Mammary epithelial cell (primary cell): ENCODE measurements around the gene EPB41L2.

Experiments used
- EZH2 ChIP-seq: IDR thresholded peaks from 2 replicates; pipeline ENCODE4 v1.6.1; 2012; ENCODE audit warnings: low read length, inconsistent platforms, borderline replicate concordance
- TF ChIP-seq, protein P1 (sequence below), 2 donors: IDR thresholded peaks in 1 of 2; conservative IDR thresholded peaks in 1 of 2; 2 replicates each; pipeline ENCODE4 v1.5.1; 2011 to 2012; ENCODE audit warnings: inconsistent platforms in 2 of 2, low read length in 2 of 2, mild to moderate bottlenecking in 2 of 2, control low read depth in 1 of 2, low read depth in 1 of 2; ENCODE audit not compliant: insufficient read depth in 1 of 2; ENCODE audit errors: extremely low read depth in 1 of 2

DNA sequence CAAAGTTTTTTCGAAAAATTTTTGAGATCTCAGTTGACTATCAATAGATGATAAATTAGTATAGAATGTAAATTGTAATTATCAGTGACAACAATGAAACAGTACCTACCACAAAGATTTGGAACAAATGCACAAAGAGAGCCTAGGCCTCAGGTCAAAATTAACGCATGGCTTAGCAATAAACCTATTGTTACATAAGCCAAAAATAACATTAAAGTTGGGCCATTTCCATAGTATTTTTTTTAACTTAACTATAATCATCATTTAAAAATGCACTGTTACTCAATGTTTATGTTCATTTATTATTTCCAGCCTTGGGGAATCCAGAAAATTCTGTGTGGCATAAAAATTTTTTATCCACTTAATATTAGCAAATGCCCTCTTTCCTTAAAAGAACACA, 117.0 kb downstream of the EPB41L2 start:
- TF ChIP-seq, protein P1, sequence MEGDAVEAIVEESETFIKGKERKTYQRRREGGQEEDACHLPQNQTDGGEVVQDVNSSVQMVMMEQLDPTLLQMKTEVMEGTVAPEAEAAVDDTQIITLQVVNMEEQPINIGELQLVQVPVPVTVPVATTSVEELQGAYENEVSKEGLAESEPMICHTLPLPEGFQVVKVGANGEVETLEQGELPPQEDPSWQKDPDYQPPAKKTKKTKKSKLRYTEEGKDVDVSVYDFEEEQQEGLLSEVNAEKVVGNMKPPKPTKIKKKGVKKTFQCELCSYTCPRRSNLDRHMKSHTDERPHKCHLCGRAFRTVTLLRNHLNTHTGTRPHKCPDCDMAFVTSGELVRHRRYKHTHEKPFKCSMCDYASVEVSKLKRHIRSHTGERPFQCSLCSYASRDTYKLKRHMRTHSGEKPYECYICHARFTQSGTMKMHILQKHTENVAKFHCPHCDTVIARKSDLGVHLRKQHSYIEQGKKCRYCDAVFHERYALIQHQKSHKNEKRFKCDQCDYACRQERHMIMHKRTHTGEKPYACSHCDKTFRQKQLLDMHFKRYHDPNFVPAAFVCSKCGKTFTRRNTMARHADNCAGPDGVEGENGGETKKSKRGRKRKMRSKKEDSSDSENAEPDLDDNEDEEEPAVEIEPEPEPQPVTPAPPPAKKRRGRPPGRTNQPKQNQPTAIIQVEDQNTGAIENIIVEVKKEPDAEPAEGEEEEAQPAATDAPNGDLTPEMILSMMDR (conservative IDR thresholded peaks at IDR 0.05 in 1 of 2, IDR thresholded peaks at IDR 0.05 in 1 of 2; ENCODE audit: extremely low read depth in 1 of 2, insufficient read depth in 1 of 2, low read depth in 1 of 2, low read length in 2 of 2), result no peak
- no peak for TF ChIP-seq EZH2
